22Rv1 (cell line): ENCODE data around the gene LRRC45.

ENCODE experiments used
- CTCF ChIP-seq: fragments of 450-650 bp; IDR thresholded peaks from 2 replicates; pipeline ENCODE4 v1.5.1; 2017; ENCODE audit warnings: mild to moderate bottlenecking
- ZFX ChIP-seq: fragments of 450-650 bp; IDR thresholded peaks from 2 replicates; pipeline ENCODE4 v1.6.1; 2017; ENCODE audit warnings: antibody characterized with exemption, borderline replicate concordance

GRCh38 chr17:82028246-82028645, 5.1 kb downstream of the LRRC45 start:
- no peak for TF ChIP-seq CTCF
- TF ChIP-seq ZFX: no peak
